Measurements from ENCODE around the gene SLC36A3. TPM values are rescaled to one million over a fixed set of nuclear protein-coding genes. Genes with fewer than 3 reads are reported as not detected.

Gene SLC36A3
- total RNA-seq, 4 donors from 2014 or later: not detected

DNA sequence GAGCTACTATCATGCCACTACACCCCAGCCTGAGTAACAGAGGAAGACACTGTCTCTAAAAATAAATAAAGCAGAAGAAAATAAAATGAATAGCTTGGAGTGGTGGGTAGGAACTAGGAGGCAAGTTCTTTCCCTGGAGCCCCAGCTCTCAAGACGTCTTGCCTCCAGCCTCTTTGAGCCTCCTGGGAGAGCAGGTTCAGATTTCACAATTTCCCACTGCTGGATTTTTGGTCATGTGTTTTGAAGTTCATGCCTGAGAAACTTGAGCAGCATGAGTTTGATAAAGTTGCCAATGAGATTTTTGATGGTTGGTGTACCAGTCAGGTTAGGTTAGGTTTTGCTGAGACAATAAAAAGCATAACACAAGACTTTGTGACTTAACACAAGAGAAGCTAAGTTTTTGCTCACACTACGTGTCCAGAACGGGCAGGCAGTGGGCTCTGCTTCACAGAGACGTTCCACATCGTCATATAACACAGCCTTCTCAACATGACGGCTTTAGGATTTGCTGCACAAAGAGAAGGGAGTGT is 75.6 kb downstream of the SLC36A3 start:
- Histone ChIP-seq H3K27me3 (no peaks in the 10 kb centered on the region), H3K4me3 (no peak overlapping the region), H3K36me3 (no peaks in the 10 kb centered on the region), H3K9me3 (no peaks in the 10 kb centered on the region), H3K27ac (replicated peaks in 1 of 4) (no peak overlapping the region), H3K4me1 (peaks cover 9 to 13% (median 10%) of the 10 kb centered on the region in 4 donors)
- 63% methylated on average over 6 of the region's 6 CpGs for WGBS
- intact Hi-C loops (cut with DNase I): no loop called here
- TF ChIP-seq, protein P1, sequence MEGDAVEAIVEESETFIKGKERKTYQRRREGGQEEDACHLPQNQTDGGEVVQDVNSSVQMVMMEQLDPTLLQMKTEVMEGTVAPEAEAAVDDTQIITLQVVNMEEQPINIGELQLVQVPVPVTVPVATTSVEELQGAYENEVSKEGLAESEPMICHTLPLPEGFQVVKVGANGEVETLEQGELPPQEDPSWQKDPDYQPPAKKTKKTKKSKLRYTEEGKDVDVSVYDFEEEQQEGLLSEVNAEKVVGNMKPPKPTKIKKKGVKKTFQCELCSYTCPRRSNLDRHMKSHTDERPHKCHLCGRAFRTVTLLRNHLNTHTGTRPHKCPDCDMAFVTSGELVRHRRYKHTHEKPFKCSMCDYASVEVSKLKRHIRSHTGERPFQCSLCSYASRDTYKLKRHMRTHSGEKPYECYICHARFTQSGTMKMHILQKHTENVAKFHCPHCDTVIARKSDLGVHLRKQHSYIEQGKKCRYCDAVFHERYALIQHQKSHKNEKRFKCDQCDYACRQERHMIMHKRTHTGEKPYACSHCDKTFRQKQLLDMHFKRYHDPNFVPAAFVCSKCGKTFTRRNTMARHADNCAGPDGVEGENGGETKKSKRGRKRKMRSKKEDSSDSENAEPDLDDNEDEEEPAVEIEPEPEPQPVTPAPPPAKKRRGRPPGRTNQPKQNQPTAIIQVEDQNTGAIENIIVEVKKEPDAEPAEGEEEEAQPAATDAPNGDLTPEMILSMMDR (IDR thresholded peaks at IDR 0.05): no peak
- TF ChIP-seq POLR2A (IDR thresholded peaks at IDR 0.05; ENCODE audit: low read depth): no peak
- no peak for TF ChIP-seq EP300 (IDR thresholded peaks at IDR 0.05)
- TF ChIP-seq POLR2AphosphoS5 (IDR thresholded peaks at IDR 0.05): no peak
- no peak for DNase-seq (ENCODE audit: extremely low spot score)

Other genes with a start within 250 kb of the SLC36A3 start
- gene TNIP1, start 222.7 kb downstream of the SLC36A3 start, total RNA-seq: 100 to 1,000 TPM in 3 of 4 donors, 10 to 100 TPM in 1; 91.4 to 136 (median 114) TPM
- gene ANXA6, start 146.0 kb downstream of the SLC36A3 start, total RNA-seq: 100 to 1,000 TPM; 232 to 442 (median 374) TPM
- gene CCDC69, start 79.7 kb downstream of the SLC36A3 start, total RNA-seq: 100 to 1,000 TPM; 217 to 341 (median 285) TPM
- gene GM2A, start 50.6 kb downstream of the SLC36A3 start, total RNA-seq: 10 to 100 TPM; 28.3 to 32.0 (median 30.1) TPM
- gene SLC36A2, start 43.8 kb upstream of the SLC36A3 start, total RNA-seq: not detected
- gene SLC36A1, start 143.8 kb upstream of the SLC36A3 start, total RNA-seq: 10 to 100 TPM in 1 of 4 donors, 1 to 10 TPM in 3; 5.1 to 13.7 (median 8.8) TPM